HEK293 (cell line): ENCODE measurements around the gene KLRC4.

ENCODE experiments used
- GLI4 ChIP-seq: fragments of 450-650 bp; formaldehyde crosslinking; IDR thresholded peaks from 2 replicates; pipeline ENCODE4 v1.5.1; 2016; ENCODE audit warnings: missing biosample characterization, missing genetic modification characterization
- PATZ1 ChIP-seq: fragments of 450-650 bp; formaldehyde crosslinking; IDR thresholded peaks from 2 replicates; pipeline ENCODE4 v1.5.1; 2016; ENCODE audit warnings: missing biosample characterization, missing genetic modification characterization
- REPIN1 ChIP-seq: fragments of 450-650 bp; formaldehyde crosslinking; IDR thresholded peaks from 2 replicates; pipeline ENCODE4 v1.5.1; 2017; ENCODE audit warnings: missing biosample characterization, missing genetic modification characterization, low read depth
- SCRT2 ChIP-seq: fragments of 450-650 bp; formaldehyde crosslinking; IDR thresholded peaks from 2 replicates; pipeline ENCODE4 v1.5.1; 2016; ENCODE audit warnings: missing biosample characterization, missing genetic modification characterization
- TSHZ1 ChIP-seq: fragments of 450-650 bp; formaldehyde crosslinking; IDR thresholded peaks from 2 replicates; pipeline ENCODE4 v1.5.1; 2016; ENCODE audit warnings: missing biosample characterization, missing genetic modification characterization, borderline replicate concordance
- ZBTB11 ChIP-seq: fragments of 450-650 bp; formaldehyde crosslinking; conservative IDR thresholded peaks from 2 replicates; pipeline ENCODE4 v1.5.1; 2016; ENCODE audit warnings: low read depth, missing biosample characterization, missing genetic modification characterization
- ZBTB20 ChIP-seq: fragments of 450-650 bp; formaldehyde crosslinking; IDR thresholded peaks from 2 replicates; pipeline ENCODE4 v1.5.1; 2016; ENCODE audit warnings: missing biosample characterization, missing genetic modification characterization
- ZBTB8A ChIP-seq: fragments of 450-650 bp; formaldehyde crosslinking; IDR thresholded peaks from 2 replicates; pipeline ENCODE4 v1.5.1; 2016; ENCODE audit warnings: missing biosample characterization, missing genetic modification characterization
- ZFP3 ChIP-seq: fragments of 450-650 bp; formaldehyde crosslinking; IDR thresholded peaks from 2 replicates; pipeline ENCODE4 v1.5.1; 2016; ENCODE audit warnings: low read depth, missing biosample characterization, missing genetic modification characterization
- ZFP37 ChIP-seq: fragments of 450-650 bp; formaldehyde crosslinking; IDR thresholded peaks from 2 replicates; pipeline ENCODE4 v1.5.1; 2016; ENCODE audit warnings: missing biosample characterization, missing genetic modification characterization
- ZNF138 ChIP-seq: fragments of 450-650 bp; formaldehyde crosslinking; IDR thresholded peaks from 2 replicates; pipeline ENCODE4 v1.5.1; 2016; ENCODE audit warnings: missing biosample characterization, missing genetic modification characterization, borderline replicate concordance
- ZNF148 ChIP-seq: fragments of 450-650 bp; formaldehyde crosslinking; IDR thresholded peaks from 2 replicates; pipeline ENCODE4 v1.5.0; 2017; ENCODE audit warnings: missing biosample characterization, missing genetic modification characterization, borderline replicate concordance
- ZNF214 ChIP-seq: fragments of 450-650 bp; formaldehyde crosslinking; IDR thresholded peaks from 2 replicates; pipeline ENCODE4 v1.5.1; 2017; ENCODE audit warnings: missing biosample characterization, mild to moderate bottlenecking, missing genetic modification characterization, borderline replicate concordance
- ZNF362 ChIP-seq: fragments of 450-650 bp; formaldehyde crosslinking; IDR thresholded peaks from 2 replicates; pipeline ENCODE4 v1.5.1; 2016; ENCODE audit warnings: missing biosample characterization, missing genetic modification characterization
- ZNF621 ChIP-seq: fragments of 450-650 bp; formaldehyde crosslinking; IDR thresholded peaks from 2 replicates; pipeline ENCODE4 v1.5.1; 2017; ENCODE audit warnings: missing biosample characterization, missing genetic modification characterization
- ZXDB ChIP-seq: fragments of 450-650 bp; formaldehyde crosslinking; IDR thresholded peaks from 2 replicates; pipeline ENCODE4 v1.5.1; 2016; ENCODE audit warnings: missing biosample characterization, missing genetic modification characterization
- TF ChIP-seq, protein P1 (sequence below): fragments of 450-650 bp; formaldehyde crosslinking; IDR thresholded peaks from 2 replicates; pipeline ENCODE4 v1.5.1; 2016; ENCODE audit warnings: missing biosample characterization, missing genetic modification characterization
- TF ChIP-seq, protein P2 (sequence below): fragments of 450-650 bp; formaldehyde crosslinking; IDR thresholded peaks from 2 replicates; pipeline ENCODE4 v1.5.1; 2017; ENCODE audit warnings: missing biosample characterization, missing genetic modification characterization
- TF ChIP-seq, protein P3 (sequence below): fragments of 450-650 bp; formaldehyde crosslinking; IDR thresholded peaks from 2 replicates; pipeline ENCODE4 v1.5.1; 2016; ENCODE audit warnings: missing biosample characterization, missing genetic modification characterization
- TF ChIP-seq, protein P4 (sequence below): fragments of 450-650 bp; formaldehyde crosslinking; IDR thresholded peaks from 2 replicates; pipeline ENCODE4 v1.5.1; 2016; ENCODE audit warnings: missing biosample characterization, missing genetic modification characterization, borderline replicate concordance

KLRC4 gene

GRCh38 chr12:10361084-10361483 is 48.5 kb downstream of the KLRC4 start (continued):
- TF ChIP-seq TSHZ1, result 0 out of 2 replicates have a peak, but pooled peaks have one; percentile 26
- TF ChIP-seq REPIN1, result no peak
- no peak for TF ChIP-seq ZNF214 (tag by site-specific recombination)
- TF ChIP-seq, protein P1, sequence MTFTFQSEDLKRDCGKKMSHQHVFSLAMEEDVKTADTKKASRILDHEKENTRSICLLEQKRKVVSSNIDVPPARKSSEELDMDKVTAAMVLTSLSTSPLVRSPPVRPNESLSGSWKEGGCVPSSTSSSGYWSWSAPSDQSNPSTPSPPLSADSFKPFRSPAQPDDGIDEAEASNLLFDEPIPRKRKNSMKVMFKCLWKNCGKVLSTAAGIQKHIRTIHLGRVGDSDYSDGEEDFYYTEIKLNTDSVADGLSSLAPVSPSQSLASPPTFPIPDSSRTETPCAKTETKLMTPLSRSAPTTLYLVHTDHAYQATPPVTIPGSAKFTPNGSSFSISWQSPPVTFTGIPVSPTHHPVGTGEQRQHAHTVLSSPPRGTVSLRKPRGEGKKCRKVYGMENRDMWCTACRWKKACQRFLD, result no peak
- TF ChIP-seq ZNF138 (tag by site-specific recombination), result no peak
- TF ChIP-seq, protein P2, sequence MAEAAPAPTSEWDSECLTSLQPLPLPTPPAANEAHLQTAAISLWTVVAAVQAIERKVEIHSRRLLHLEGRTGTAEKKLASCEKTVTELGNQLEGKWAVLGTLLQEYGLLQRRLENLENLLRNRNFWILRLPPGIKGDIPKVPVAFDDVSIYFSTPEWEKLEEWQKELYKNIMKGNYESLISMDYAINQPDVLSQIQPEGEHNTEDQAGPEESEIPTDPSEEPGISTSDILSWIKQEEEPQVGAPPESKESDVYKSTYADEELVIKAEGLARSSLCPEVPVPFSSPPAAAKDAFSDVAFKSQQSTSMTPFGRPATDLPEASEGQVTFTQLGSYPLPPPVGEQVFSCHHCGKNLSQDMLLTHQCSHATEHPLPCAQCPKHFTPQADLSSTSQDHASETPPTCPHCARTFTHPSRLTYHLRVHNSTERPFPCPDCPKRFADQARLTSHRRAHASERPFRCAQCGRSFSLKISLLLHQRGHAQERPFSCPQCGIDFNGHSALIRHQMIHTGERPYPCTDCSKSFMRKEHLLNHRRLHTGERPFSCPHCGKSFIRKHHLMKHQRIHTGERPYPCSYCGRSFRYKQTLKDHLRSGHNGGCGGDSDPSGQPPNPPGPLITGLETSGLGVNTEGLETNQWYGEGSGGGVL (tag by site-specific recombination), result no peak
- no peak for TF ChIP-seq ZXDB (tag by site-specific recombination)
- no peak for TF ChIP-seq ZNF362
- no peak for TF ChIP-seq ZNF621 (tag by site-specific recombination)
- TF ChIP-seq GLI4, result no peak
- TF ChIP-seq, protein P3, sequence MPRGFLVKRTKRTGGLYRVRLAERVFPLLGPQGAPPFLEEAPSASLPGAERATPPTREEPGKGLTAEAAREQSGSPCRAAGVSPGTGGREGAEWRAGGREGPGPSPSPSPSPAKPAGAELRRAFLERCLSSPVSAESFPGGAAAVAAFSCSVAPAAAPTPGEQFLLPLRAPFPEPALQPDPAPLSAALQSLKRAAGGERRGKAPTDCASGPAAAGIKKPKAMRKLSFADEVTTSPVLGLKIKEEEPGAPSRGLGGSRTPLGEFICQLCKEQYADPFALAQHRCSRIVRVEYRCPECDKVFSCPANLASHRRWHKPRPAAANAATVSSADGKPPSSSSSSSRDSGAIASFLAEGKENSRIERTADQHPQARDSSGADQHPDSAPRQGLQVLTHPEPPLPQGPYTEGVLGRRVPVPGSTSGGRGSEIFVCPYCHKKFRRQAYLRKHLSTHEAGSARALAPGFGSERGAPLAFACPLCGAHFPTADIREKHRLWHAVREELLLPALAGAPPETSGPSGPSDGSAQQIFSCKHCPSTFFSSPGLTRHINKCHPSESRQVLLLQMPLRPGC (tag by site-specific recombination), result no peak
- TF ChIP-seq ZFP37, result no peak
- no peak for TF ChIP-seq ZNF148 (tag by site-specific recombination)
- no peak for TF ChIP-seq ZFP3 (tag by site-specific recombination)
- peak; percentile 19; the same call in 1 of the 2 replicates for TF ChIP-seq ZBTB20
- TF ChIP-seq, protein P4, sequence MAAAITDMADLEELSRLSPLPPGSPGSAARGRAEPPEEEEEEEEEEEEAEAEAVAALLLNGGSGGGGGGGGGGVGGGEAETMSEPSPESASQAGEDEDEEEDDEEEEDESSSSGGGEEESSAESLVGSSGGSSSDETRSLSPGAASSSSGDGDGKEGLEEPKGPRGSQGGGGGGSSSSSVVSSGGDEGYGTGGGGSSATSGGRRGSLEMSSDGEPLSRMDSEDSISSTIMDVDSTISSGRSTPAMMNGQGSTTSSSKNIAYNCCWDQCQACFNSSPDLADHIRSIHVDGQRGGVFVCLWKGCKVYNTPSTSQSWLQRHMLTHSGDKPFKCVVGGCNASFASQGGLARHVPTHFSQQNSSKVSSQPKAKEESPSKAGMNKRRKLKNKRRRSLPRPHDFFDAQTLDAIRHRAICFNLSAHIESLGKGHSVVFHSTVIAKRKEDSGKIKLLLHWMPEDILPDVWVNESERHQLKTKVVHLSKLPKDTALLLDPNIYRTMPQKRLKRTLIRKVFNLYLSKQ (tag by site-specific recombination), result no peak
- TF ChIP-seq SCRT2 (tag by site-specific recombination), result no peak
- TF ChIP-seq ZBTB11 (tag by site-specific recombination), result no peak
- peak; percentile 62 for TF ChIP-seq PATZ1 (tag by site-specific recombination)
- TF ChIP-seq ZBTB8A (tag by site-specific recombination), result peak; percentile 35; the same call in 1 of the 2 replicates
